WTC11 (cell line): Measurements from ENCODE around the gene MRPL34.

Experiments used
- ATF2 ChIP-seq: sonication (generic); formaldehyde crosslinking; IDR thresholded peaks from 2 replicates; pipeline ENCODE4 v1.8.1; 2022; ENCODE audit warnings: low read depth, missing genetic modification reagents, borderline replicate concordance
- CTCF ChIP-seq: fragments of 200-600 bp; IDR thresholded peaks from 2 replicates; pipeline ENCODE4 v1.8.0; 2022; ENCODE audit warnings: antibody characterized with exemption
- GTF2I ChIP-seq: fragments of 250-450 bp; sonication (Bioruptor Pico); conservative IDR thresholded peaks from 2 replicates; pipeline ENCODE4 v1.4.0; 2021; ENCODE audit warnings: mild to moderate bottlenecking
- NFYB ChIP-seq: sonication (generic); formaldehyde crosslinking; conservative IDR thresholded peaks from 2 replicates; pipeline ENCODE4 v1.8.0; 2022; ENCODE audit warnings: low read depth, missing genetic modification reagents
- PREB ChIP-seq: sonication (generic); formaldehyde crosslinking; IDR thresholded peaks from 2 replicates; pipeline ENCODE4 v1.8.1; 2022; ENCODE audit warnings: mild to moderate bottlenecking, missing genetic modification reagents, moderate library complexity, borderline replicate concordance
- SP1 ChIP-seq: sonication (generic); formaldehyde crosslinking; conservative IDR thresholded peaks from 2 replicates; pipeline ENCODE4 v1.8.1; 2022; ENCODE audit warnings: missing genetic modification reagents
- ZNF121 ChIP-seq: sonication (generic); formaldehyde crosslinking; IDR thresholded peaks from 2 replicates; pipeline ENCODE4 v1.8.0; 2023; ENCODE audit warnings: missing genetic modification reagents
- ZNF512 ChIP-seq: sonication (generic); formaldehyde crosslinking; IDR thresholded peaks from 2 replicates; pipeline ENCODE4 v1.8.1; 2022; ENCODE audit warnings: missing genetic modification reagents, borderline replicate concordance

- TF ChIP-seq ZNF512 (CRISPR knock-in tag) = no peak
- TF ChIP-seq NFYB = no peak
- no peak for TF ChIP-seq CTCF
- TF ChIP-seq ZNF121 = no peak
- TF ChIP-seq GTF2I (CRISPR knock-in tag) = no peak
- TF ChIP-seq ATF2 (CRISPR knock-in tag) = no peak
- no peak for TF ChIP-seq SP1 (CRISPR knock-in tag)
- no peak for TF ChIP-seq PREB (CRISPR knock-in tag)
These were observed 8.7 kb upstream of the MRPL34 start for GRCh38 chr19:17296976-17297375.
